SKM-1 (cell line): ENCODE data around the gene NFAT5.

Source experiments
- DNase-seq: peaks from one replicate; lab custom pipeline; 2025; ENCODE audit not compliant: unreplicated experiment; lab: John Stamatoyannopoulos, UW

NFAT5 gene

GRCh38 chr16:69701452-69701851, 135.7 kb downstream of the NFAT5 start:
- DNase-seq = no peak

GRCh38 chr16:69701866-69702265, 136.1 kb downstream of the NFAT5 start:
- DNase-seq = no peak

DNA sequence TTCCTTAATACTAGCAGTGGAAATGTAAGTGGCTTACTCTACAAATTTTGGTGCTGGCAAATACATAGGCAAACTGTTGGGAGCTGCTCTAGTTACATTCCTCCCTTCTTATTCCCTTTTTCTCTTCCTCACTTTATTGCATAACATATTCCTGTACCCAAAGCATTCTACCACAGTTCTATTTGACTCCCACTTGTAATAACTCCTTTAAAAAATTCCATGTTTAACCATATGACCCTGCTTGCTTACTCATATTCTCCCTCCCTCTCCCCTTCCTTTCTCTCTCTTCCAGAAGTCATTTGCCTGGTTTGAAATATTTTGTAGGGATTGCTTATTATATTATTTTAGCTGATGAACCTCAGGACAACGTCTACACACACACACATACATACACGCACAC, 137.9 kb downstream of the NFAT5 start:
- no peak for DNase-seq

DNA sequence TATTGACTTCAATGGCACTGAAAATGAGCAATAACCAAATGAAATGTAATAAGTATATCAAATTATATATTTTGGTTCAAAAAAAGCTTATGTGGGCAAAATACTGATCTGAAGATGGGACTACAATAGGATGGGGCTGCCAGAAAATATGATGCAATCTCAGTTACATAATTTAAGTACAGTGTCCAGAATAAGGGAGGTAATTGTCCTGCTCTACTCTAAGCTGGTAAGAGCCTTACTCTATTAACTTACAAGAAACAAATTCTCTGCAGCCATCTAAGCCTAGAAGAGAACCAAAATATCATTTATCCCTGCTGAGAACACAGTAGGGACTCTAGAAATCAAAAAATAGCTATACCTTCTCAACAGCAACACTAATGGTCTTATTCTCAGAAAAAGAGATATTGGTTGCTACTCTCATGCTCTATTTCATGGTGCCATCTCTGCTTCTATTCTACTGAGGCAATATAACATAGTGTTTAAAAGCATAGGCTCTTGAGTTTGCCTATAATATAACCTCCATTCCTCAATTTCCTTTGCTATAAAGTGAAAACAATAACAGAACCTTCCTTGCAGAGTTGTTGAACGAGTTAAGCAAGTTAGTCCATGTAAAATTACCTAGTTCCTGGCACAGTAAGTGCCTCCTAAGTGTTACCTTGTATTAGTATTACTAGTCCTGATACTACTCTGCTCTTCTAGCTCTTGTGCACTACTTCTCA, 140.6 kb downstream of the NFAT5 start:
- no peak for DNase-seq

DNA sequence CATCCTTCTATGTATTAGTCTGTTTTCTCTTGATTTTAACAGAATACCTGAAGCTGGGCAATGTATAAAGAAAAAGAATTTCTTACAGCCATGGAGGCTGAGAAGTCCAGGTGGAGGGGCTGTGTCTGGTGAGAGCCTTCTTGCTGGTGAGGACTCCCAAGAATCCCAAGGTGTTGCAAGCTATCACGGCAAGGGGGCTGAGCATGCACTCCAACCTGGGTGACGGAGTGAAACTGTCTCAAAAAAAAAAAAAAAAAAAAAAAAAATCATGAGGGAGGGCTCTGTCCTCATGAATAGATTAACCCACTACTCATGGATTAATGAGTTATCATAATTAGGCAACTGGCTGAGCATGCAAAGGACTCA, 141.2 kb downstream of the NFAT5 start:
- no peak for DNase-seq

DNA sequence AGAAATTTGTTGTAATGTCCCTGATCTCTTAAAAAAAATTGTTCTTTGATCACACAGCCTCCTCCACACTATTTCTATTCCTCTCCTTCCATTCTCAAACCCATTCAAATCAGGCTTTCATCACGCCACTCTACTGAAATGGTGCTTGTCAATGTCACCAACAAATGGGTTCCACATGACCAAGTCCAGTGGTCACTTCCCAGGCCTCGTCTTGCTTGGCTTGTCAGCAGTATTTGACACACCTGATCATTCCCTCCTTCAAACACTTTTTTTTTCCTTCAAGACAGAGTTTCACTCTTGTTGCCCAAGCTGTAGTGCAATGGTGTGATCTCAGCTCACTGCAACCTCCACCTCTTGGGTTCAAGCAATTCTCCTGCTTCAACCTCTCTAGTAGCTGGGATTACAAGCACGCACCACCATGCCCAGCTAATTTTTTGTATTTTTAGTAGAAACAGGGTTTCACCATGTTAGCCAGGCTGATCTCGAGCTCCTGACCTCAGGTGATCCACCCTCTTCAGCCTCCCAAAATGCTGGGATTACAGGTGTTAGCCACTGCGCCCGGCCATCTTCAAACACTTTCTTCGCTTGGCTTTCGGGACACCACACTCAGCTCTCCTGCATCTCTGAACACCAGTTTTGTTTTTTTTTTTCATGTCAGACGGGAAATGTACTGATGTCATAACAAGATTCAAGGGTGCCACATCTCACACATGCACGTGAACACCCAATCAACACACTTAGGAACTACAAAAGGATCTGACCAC, 142.3 kb downstream of the NFAT5 start:
- no peak for DNase-seq

- DNase-seq = peak; percentile 35
Measured at GRCh38 chr16:69709456-69710084, 143.8 kb downstream of the NFAT5 start.

DNA sequence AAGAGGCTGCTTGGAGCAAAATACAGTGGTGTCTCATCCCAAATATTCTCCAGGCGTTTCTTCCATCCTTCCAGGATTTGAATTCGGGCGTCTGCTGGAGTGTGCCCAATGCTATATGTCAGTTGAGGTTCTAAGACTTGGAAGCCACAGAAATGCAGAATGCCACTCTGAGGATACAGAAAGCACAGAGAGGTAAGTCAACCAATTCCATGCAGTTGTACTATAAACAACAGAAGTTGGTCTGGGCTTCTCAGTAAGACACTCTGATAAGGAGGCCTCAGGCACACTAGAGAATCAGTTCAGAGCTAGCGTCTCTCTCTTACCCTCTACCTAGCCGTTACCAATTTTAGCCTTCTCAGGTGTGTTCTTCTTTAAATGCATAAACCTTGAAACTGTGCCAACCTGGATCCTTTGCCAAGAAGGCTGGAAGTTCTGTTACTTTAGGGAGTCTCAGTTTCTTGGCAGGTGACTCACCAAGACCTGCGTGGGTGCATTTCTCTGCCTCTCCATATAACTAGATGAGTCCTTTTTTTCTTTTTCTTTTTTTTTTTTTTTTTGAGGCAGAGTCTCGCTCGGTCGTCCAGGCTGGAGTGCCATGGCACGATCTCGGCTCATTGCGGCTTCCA, 145.5 kb downstream of the NFAT5 start:
- no peak for DNase-seq

- DNase-seq = no peak
Measured at GRCh38 chr16:69712277-69712676, 146.5 kb downstream of the NFAT5 start.

GRCh38 chr16:69712914-69713581, 147.3 kb downstream of the NFAT5 start:
- no peak for DNase-seq

- no peak for DNase-seq
Measured at GRCh38 chr16:69717066-69717465, 151.3 kb downstream of the NFAT5 start.

DNA sequence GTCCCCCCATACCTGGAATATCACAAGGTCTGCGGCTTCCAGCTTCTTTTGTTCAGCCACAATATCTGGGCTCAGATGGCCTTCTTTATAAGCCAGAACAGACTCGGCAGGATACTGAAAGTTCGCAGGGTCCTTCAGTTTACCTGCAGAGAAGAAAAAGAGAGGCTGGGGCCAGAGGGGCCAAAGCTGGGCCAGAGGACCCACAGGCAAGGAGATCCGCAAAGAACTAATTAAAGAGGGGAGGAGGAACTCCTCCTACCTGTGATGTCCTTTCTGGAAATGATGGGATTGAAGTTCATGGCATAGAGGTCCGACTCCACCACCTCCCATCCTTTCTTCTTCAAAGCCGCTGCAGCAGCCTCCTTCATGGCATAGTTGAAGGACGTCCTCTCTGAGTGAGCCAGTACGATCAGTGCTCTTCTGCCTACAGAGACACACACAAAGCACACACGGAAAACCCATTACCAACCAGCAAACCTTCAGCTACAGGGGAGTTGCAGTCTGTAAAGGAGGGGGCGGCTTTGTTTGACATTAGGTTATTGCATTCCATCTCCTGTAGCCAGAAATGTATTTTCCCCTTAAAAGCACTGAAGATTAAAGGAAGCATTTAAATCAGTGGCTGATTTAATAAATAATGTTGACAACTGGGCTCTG, 152.5 kb downstream of the NFAT5 start:
- DNase-seq = no peak

GRCh38 chr16:69720822-69721430, 155.2 kb downstream of the NFAT5 start:
- DNase-seq = no peak

GRCh38 chr16:69721441-69721957, 155.7 kb downstream of the NFAT5 start:
- DNase-seq = no peak

- no peak for DNase-seq
Measured at GRCh38 chr16:69724414-69724873, 158.7 kb downstream of the NFAT5 start.

DNA sequence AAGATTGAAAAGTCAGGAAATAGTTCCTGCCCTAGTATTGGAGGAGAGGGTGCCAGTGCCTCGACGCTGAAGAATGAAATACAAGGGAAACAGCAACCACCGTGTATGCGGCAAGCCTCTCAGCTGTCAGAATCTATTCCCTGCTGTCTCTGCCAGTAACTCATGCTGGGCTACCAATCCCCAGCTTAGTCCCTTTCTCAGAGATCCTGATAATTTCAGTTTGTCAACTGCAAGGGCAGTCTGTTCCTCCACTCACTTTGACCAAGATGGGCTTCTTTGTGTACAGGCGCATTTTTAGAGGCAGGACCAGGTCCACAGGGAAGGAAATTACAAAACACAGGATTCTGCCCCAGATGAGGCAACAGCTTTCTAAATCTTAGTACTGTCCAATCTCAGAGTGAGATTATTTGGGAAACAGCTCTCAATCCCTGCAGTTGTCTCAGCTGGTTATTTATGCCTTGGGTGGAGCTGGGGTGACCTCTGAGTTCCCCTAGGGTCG, 159.3 kb downstream of the NFAT5 start:
- no peak for DNase-seq

GRCh38 chr16:69725480-69726312, 159.9 kb downstream of the NFAT5 start:
- DNase-seq = no peak

GRCh38 chr16:69726313-69727060, 160.7 kb downstream of the NFAT5 start, which contains the start of gene NQO1:
Gene NQO1, minus strand, starts transcription at chr16:69726560. Its CDS starts 121 bp downstream, at chr16:69726439.
- DNase-seq = peak; percentile 79
